Measurements from ENCODE around the gene TBC1D30.

DNA sequence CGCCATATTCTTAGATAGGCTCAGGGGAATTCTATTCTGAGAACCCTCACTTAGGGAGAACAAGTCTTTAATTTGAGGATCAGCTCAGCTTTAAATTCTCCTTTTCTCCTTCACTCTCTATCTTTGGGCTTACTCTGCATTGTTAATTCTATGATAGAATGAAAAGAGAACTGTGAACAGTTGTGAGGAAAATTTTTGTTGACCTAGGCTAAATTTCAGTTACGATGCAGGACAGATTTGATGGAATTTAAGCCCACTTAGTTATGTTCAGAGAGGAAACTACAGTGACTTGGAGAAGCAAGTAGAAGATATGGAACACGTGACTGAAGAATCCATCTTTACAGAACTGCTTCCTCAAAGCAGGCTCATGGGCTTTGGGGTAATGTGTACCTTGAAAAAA, 82.7 kb downstream of the TBC1D30 start:
- TF ChIP-seq ESRRA (CRISPR knock-in tag; IDR thresholded peaks at IDR 0.05; ENCODE audit: borderline replicate concordance) (no peak), CREM (CRISPR knock-in tag; IDR thresholded peaks at IDR 0.05) (no peak), NFYB (CRISPR knock-in tag; conservative IDR thresholded peaks at IDR 0.05; ENCODE audit: low read depth) (no peak), SP1 (CRISPR knock-in tag; conservative IDR thresholded peaks at IDR 0.05) (no peak), JUN (CRISPR knock-in tag; IDR thresholded peaks at IDR 0.05) (no peak), CBFB (CRISPR knock-in tag; IDR thresholded peaks at IDR 0.05; ENCODE audit: low read depth) (no peak), CREB1 (CRISPR knock-in tag; IDR thresholded peaks at IDR 0.05) (no peak), FOXJ3 (CRISPR knock-in tag; IDR thresholded peaks at IDR 0.05; ENCODE audit: borderline replicate concordance) (no peak)
- TF ChIP-seq, protein P1, sequence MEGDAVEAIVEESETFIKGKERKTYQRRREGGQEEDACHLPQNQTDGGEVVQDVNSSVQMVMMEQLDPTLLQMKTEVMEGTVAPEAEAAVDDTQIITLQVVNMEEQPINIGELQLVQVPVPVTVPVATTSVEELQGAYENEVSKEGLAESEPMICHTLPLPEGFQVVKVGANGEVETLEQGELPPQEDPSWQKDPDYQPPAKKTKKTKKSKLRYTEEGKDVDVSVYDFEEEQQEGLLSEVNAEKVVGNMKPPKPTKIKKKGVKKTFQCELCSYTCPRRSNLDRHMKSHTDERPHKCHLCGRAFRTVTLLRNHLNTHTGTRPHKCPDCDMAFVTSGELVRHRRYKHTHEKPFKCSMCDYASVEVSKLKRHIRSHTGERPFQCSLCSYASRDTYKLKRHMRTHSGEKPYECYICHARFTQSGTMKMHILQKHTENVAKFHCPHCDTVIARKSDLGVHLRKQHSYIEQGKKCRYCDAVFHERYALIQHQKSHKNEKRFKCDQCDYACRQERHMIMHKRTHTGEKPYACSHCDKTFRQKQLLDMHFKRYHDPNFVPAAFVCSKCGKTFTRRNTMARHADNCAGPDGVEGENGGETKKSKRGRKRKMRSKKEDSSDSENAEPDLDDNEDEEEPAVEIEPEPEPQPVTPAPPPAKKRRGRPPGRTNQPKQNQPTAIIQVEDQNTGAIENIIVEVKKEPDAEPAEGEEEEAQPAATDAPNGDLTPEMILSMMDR (IDR thresholded peaks at IDR 0.05) = no peak
- TF ChIP-seq, protein P2, sequence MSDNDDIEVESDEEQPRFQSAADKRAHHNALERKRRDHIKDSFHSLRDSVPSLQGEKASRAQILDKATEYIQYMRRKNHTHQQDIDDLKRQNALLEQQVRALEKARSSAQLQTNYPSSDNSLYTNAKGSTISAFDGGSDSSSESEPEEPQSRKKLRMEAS (CRISPR knock-in tag; IDR thresholded peaks at IDR 0.05) = no peak
- TF ChIP-seq, protein P3, sequence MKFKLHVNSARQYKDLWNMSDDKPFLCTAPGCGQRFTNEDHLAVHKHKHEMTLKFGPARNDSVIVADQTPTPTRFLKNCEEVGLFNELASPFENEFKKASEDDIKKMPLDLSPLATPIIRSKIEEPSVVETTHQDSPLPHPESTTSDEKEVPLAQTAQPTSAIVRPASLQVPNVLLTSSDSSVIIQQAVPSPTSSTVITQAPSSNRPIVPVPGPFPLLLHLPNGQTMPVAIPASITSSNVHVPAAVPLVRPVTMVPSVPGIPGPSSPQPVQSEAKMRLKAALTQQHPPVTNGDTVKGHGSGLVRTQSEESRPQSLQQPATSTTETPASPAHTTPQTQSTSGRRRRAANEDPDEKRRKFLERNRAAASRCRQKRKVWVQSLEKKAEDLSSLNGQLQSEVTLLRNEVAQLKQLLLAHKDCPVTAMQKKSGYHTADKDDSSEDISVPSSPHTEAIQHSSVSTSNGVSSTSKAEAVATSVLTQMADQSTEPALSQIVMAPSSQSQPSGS (CRISPR knock-in tag; IDR thresholded peaks at IDR 0.05; ENCODE audit: borderline replicate concordance, low read depth) = no peak
- TF ChIP-seq, protein P4, sequence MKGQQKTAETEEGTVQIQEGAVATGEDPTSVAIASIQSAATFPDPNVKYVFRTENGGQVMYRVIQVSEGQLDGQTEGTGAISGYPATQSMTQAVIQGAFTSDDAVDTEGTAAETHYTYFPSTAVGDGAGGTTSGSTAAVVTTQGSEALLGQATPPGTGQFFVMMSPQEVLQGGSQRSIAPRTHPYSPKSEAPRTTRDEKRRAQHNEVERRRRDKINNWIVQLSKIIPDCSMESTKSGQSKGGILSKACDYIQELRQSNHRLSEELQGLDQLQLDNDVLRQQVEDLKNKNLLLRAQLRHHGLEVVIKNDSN (CRISPR knock-in tag; IDR thresholded peaks at IDR 0.05) = no peak
- TF ChIP-seq, protein P5, sequence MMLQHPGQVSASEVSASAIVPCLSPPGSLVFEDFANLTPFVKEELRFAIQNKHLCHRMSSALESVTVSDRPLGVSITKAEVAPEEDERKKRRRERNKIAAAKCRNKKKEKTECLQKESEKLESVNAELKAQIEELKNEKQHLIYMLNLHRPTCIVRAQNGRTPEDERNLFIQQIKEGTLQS (CRISPR knock-in tag; conservative IDR thresholded peaks at IDR 0.05) = no peak

Data from WTC11 (cell line).